GM10266 (cell line): ENCODE results near the gene MED27.

Source experiments
- DNase-seq: peaks from one replicate; pipeline ENCODE4 v3.0.0; 2012; ENCODE audit errors: extremely low spot score
- CTCF ChIP-seq: IDR thresholded peaks from 2 replicates; pipeline ENCODE4 v1.5.1; 2012; ENCODE audit warnings: mild to moderate bottlenecking, low read depth; ENCODE audit not compliant: control insufficient read depth, insufficient read depth; ENCODE audit errors: missing control alignments

Gene MED27

DNA sequence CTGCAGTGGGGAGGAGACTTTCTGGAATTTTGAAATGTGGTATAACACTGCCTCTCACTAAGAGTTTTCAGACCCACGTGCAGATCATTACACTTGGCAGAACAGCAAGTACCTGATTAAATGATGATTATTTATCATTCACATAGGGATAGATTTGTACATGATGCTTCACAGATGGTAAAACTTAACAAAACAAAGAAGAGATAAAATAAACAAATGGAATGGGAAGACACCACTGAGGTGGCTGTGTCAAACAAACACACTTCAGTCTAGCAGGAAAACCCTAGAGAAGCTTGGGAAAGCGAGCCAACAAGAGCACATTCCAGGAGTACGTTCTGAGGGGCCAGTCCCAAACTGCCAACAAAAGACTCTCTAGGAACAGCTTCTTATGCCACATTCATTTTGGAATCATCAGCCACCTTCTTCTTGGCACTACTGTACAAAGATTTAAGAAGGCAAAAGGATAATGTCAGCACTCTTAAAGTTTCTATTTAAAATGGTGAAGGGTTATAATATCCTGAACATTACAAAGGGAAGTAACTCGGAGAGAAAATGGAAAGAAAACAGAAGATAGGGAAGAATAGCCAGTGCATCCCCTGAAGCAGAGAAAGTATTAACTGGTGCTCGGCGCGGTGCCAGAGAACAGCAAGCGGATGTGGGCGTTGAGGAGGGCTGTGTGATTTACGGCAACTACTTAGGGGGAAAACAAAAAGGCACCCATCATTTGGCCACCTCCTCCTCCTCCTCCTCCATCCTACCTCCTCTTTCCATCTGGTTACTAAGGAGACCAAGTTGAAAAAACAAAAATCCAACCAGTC is 1.6 kb downstream of the MED27 start:
- no peak for TF ChIP-seq CTCF
- no peak for DNase-seq

- no peak for TF ChIP-seq CTCF
- DNase-seq, result no peak
These were observed 3.8 kb downstream of the MED27 start for GRCh38 chr9:132075853-132076252.

DNA sequence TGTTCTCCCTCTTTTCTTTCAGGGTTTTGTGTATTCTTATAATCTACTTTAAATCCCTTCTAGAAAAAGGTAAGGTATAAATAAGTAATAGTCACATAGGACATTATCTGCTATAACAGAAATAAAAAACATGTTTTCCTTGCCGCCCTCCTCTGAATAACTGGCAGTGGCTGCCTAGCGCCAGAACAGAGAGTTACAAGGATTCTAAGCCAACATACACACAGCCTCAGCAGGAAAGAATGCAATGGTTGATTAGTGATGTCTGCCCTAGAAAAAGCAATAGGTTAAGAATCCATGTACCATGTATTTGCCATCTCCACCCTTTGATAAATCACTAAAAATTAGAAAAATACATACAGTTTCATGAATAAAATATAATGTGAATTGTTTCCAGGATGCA is 4.9 kb downstream of the MED27 start:
- TF ChIP-seq CTCF, result no peak
- no peak for DNase-seq

DNA sequence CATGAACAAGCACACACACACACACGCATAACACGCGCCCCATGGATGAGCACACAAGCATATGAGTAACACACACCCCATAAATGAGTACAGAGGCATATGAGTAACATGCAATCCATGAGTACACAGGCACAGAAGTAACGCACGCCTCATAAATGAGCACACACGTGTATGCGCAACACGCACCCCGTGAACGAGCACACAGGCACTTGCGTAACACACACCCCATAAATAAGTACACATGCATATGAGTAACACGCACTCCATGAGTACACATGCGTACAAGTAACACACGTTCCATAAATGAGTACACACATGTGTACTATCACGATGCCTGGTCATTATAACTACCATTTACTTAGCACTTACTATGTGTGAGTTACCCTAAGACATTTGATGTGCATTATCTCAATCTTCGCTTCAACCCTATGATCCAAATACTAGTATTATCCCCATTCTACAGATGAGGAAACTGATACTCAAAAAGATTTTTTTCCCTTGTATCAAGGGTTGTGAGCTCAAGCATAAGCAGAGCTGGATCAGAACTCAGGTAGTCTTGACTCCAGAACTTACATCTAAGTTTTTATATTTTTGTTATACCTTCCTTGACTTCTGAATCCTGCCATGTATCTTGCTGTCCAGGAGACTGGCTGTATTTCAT is 7.7 kb downstream of the MED27 start:
- no peak for TF ChIP-seq CTCF
- no peak for DNase-seq

DNA sequence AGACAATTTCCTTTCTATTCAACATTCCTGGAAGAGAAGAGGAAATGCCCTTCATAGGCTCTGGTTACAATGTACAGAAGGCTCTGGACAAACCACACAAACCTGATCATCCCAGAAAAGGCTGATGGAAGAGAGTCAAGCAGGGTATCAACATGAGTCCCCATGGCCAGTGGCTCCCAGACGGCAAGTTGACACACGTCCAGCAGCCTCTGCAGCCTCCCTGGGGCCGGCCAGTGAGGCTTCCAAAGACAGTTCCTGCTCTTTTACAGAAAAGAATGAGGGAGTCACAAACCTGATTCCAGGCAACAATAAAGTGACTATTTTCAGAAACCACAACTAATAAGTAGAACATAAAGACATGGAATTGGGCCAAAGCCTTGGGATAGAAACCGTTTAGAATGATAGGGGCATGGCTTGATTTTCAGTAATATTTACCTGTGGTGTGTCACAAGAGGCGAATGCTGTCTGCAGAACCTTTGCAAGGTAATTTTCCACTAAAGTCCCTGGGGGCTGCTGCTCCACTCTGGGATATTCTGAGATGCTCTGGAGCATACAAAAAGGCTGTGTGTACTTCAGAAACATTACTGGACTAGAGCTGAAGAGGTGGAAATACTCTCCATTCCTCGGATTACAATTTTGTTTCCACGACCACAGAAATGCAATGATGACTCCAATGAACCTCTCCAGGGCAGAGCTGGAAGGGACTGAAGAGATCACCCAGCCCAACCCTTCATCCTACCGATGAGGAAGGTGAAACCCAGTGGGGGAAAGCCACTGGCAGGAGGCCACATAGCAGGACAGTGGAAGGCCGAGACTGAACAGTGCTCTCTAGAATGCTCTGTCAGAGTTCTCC is 10.4 kb downstream of the MED27 start:
- TF ChIP-seq CTCF, result no peak

GRCh38 chr9:132068605-132069004 is 11.1 kb downstream of the MED27 start:
- DNase-seq, result no peak
- TF ChIP-seq CTCF, result no peak

More for the DNA sequence above, 10.4 kb downstream of the MED27 start:
- DNase-seq, result no peak

DNA sequence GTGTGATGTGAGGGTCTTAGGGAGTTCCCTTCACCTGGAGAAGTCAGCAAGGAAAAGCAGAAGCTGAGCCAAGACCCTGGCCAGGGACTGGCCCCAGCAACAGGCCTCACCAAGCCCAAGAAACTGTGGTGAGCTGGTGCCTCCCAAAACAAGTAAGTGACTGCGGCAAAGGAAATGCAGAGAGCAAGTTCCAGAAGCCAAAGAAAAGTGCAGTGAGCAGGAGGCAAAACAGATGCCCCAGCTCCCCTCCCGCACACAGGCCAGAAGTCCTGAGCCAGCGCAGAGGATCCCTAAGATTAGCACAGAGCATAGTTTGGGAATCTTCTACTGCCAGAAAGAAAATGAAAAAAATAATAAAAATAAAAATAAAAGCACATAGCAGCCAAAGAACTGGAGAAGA is 13.2 kb downstream of the MED27 start:
- DNase-seq, result no peak
- TF ChIP-seq CTCF, result no peak
